Measurements from ENCODE around the gene NBDY.
A peak's percentile ranks its signal among the peaks of the same experiment; 100 is the strongest.
"Not testable (repeated sequence)": the region's sequence is repeated elsewhere in the genome, so short reads cannot be mapped to it uniquely, and the experiment has no call there.

Gene NBDY

GRCh38 chrX:56800801-56801200, 71.8 kb downstream of the NBDY start:
- no peak for DNase-seq (ENCODE audit: low read depth in 2 of 2)

DNA sequence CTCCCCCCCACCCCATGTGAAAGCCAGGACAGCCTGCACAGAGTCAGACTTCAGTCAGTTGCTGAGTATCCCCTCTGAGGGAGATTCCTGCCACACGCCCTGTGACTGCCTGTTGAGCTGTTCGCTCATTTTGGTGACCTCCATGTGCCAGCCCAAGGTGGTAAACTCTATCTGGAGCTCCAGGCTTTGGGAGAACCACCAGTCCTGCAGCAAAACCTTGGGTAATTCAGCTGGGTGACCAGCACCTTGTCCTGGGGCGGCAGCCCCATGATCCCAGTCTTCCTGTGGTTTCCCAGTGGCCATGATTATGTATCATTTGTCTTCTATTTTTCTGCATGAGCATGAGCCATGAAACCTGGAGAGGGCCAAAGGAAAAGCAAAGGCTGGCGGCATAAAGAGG, 73.4 kb downstream of the NBDY start:
- DNase-seq (ENCODE audit: low read depth in 2 of 2), result no peak

GRCh38 chrX:56802921-56803849, 74.1 kb downstream of the NBDY start:
- DNase-seq (ENCODE audit: low read depth in 2 of 2), result peak; percentile 8 to 12

- no peak for DNase-seq (ENCODE audit: low read depth in 2 of 2)
These were observed 75.0 kb downstream of the NBDY start for GRCh38 chrX:56803850-56804681.

GRCh38 chrX:56804867-56805266, 75.8 kb downstream of the NBDY start:
- no peak for DNase-seq (ENCODE audit: low read depth in 2 of 2)

GRCh38 chrX:56805399-56805798, 76.4 kb downstream of the NBDY start:
- no peak for DNase-seq (ENCODE audit: low read depth in 2 of 2)

DNA sequence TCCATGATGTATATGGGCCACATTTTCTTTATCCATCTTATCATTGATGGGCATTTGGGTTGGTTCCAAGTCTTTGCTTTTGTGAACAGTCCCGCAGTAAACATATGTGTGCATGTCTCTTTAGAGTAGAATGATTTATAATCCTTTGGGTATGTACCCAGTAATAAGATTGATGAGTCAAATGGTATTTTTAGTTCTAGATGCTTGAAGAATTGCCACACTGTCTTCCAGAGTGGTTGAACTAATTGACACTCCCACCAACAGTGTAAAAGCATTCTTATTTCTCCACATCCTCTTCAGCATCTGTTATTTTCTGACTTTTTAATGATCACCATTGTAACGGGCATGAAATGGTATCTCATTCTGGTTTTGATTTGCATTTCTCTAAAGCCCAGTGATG, 77.1 kb downstream of the NBDY start:
- DNase-seq (ENCODE audit: low read depth in 2 of 2), result not testable (repeated sequence)

DNA sequence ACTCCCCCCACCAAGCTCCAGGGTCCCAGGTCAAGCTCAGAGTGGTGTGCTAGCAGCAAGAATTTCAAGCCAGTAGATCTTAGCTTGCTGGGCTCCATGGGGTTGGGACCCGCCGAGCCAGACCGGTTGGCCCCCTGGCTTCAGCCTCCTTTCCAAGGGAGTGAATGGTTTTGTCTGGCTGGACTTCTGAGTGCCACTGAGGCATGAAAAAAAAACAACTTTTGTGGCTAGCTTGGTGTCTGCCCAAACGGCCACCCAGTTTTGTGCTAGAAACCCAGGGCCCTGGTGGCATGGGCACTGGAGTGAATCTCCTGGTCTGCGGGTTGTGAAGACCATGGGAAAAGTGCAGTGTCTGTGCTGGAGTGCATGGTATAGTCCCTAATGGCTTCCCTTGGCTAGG, 82.6 kb downstream of the NBDY start:
- no peak for DNase-seq (ENCODE audit: low read depth in 2 of 2)

- no peak for DNase-seq (ENCODE audit: low read depth in 2 of 2)
These were observed 83.6 kb downstream of the NBDY start for GRCh38 chrX:56812515-56813105.

- DNase-seq (ENCODE audit: low read depth in 2 of 2), result no peak
These were observed 84.3 kb downstream of the NBDY start for GRCh38 chrX:56813318-56813837.

- DNase-seq (ENCODE audit: low read depth in 2 of 2), result no peak
These were observed 88.1 kb downstream of the NBDY start for GRCh38 chrX:56817179-56817578.

DNA sequence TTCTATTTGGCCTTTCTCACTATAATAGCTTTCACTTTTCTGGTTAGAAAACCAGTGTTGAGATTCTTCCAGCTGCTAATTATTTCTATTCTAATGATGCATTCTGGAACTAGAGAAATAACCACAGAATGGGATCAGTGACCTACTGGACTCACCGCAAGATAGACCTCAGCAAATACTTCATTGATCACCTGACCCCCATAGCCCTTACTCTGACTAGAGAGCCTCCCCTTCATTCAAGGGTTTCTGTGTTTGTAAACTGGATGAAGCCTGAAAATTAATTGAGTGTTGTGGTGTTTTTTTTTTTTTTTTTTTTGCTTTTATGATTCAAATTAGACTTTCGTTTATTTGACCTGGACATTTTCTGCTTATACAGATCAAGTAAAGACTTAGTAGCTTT, 97.0 kb downstream of the NBDY start:
- no peak for DNase-seq (ENCODE audit: low read depth in 2 of 2)

- no peak for DNase-seq (ENCODE audit: low read depth in 2 of 2)
These were observed 104.6 kb downstream of the NBDY start for GRCh38 chrX:56833626-56834025.

- no peak for DNase-seq (ENCODE audit: low read depth in 2 of 2)
These were observed 124.4 kb downstream of the NBDY start for GRCh38 chrX:56853436-56853835.

GRCh38 chrX:56857042-56857441, 128.0 kb downstream of the NBDY start:
- DNase-seq (ENCODE audit: low read depth in 2 of 2), result no peak

- no peak for DNase-seq (ENCODE audit: low read depth in 2 of 2)
These were observed 131.8 kb downstream of the NBDY start for GRCh38 chrX:56860888-56861287.
